ENCODE results near the gene TMC2.
"Not testable (repeated sequence)": the region's sequence is repeated elsewhere in the genome, so short reads cannot be mapped to it uniquely, and the experiment has no call there.

Gene TMC2

GRCh38 chr20:2663364-2663886, 127.1 kb downstream of the TMC2 start:
- DNase-seq (ENCODE audit: low read depth in 2 of 2), result no peak

GRCh38 chr20:2663887-2664719, 127.7 kb downstream of the TMC2 start, which contains the start of gene IDH3B:
Gene IDH3B, minus strand, starts transcription at chr20:2664216. Its CDS starts 28 bp downstream, at chr20:2664188.
- DNase-seq (ENCODE audit: low read depth in 2 of 2), result peak; percentile 75 to 77

- no peak for DNase-seq (ENCODE audit: low read depth in 2 of 2)
Measured at GRCh38 chr20:2671977-2672376, 135.6 kb downstream of the TMC2 start.

- DNase-seq (ENCODE audit: low read depth in 2 of 2), result no peak
Measured at GRCh38 chr20:2672446-2672845, 136.1 kb downstream of the TMC2 start.

GRCh38 chr20:2673453-2673852, 137.1 kb downstream of the TMC2 start:
- DNase-seq (ENCODE audit: low read depth in 2 of 2), result no peak

- no peak for DNase-seq (ENCODE audit: low read depth in 2 of 2)
Measured at GRCh38 chr20:2680046-2680445, 143.7 kb downstream of the TMC2 start.

GRCh38 chr20:2682040-2682439, 145.7 kb downstream of the TMC2 start:
- DNase-seq (ENCODE audit: low read depth in 2 of 2), result not testable (repeated sequence)

- not testable (repeated sequence) for DNase-seq (ENCODE audit: low read depth in 2 of 2)
Measured at GRCh38 chr20:2684817-2685216, 148.4 kb downstream of the TMC2 start.

GRCh38 chr20:2687514-2687913, 151.1 kb downstream of the TMC2 start:
- DNase-seq (ENCODE audit: low read depth in 2 of 2), result no peak

- DNase-seq (ENCODE audit: low read depth in 2 of 2), result no peak
Measured at GRCh38 chr20:2688041-2688591, 151.7 kb downstream of the TMC2 start.

GRCh38 chr20:2690213-2690612, 153.8 kb downstream of the TMC2 start:
- no peak for DNase-seq (ENCODE audit: low read depth in 2 of 2)

- no peak for DNase-seq (ENCODE audit: low read depth in 2 of 2)
Measured at GRCh38 chr20:2690718-2691117, 154.3 kb downstream of the TMC2 start.

GRCh38 chr20:2691127-2691526, 154.8 kb downstream of the TMC2 start:
- no peak for DNase-seq (ENCODE audit: low read depth in 2 of 2)

All from fibroblast of skin of left quadriceps (primary cell).